HepG2 (cell line): ENCODE data around the gene SIMC1. TPM values are rescaled to one million over a fixed set of nuclear protein-coding genes. Genes with fewer than 3 reads are reported as not detected.
A peak's percentile ranks its signal among the peaks of the same experiment; 100 is the strongest.

Experiments used
- ASH2L ChIP-seq: fragments of 300-600, 200-600 bp; sonication (generic); IDR thresholded peaks from 2 replicates; pipeline ENCODE4 v1.7.0; 2017; ENCODE audit warnings: low read depth, mild to moderate bottlenecking, moderate library complexity, mixed read lengths, low read length; ENCODE audit not compliant: insufficient read length
- CBX2 ChIP-seq, 2 experiments: fragments of 200-600 bp in 1 of 2; sonication (generic); formaldehyde crosslinking in 1 of 2; IDR thresholded peaks; 2 replicates each; pipeline versions ENCODE4 v1.7.0 to v1.8.1; 2018 to 2022; ENCODE audit warnings: low read depth in 2 of 2, low read length in 1 of 2, mild to moderate bottlenecking in 1 of 2, missing genetic modification reagents in 1 of 2
- FOXP1 ChIP-seq, 2 experiments: fragments of 450-650 bp in 1 of 2; IDR thresholded peaks; 2 replicates each; pipeline ENCODE4 v1.6.1; 2017 to 2018; ENCODE audit warnings: antibody characterized with exemption in 1 of 2
- HDAC2 ChIP-seq: sonication (generic); formaldehyde crosslinking; IDR thresholded peaks from 2 replicates; pipeline ENCODE4 v1.4.0; 2020; ENCODE audit warnings: missing genetic modification reagents
- ISL2 ChIP-seq: sonication (generic); formaldehyde crosslinking; IDR thresholded peaks from 2 replicates; pipeline ENCODE4 v1.5.0; 2020; ENCODE audit warnings: missing genetic modification reagents
- KDM4B ChIP-seq: sonication (generic); formaldehyde crosslinking; IDR thresholded peaks from 2 replicates; pipeline ENCODE4 v1.4.0; 2020; ENCODE audit warnings: missing genetic modification reagents
- NCOA5 ChIP-seq: sonication (generic); formaldehyde crosslinking; IDR thresholded peaks from 2 replicates; pipeline ENCODE4 v1.4.0; 2020; ENCODE audit warnings: missing genetic modification reagents
- PAWR ChIP-seq: sonication (generic); formaldehyde crosslinking; IDR thresholded peaks from 2 replicates; pipeline ENCODE4 v1.4.0; 2020; ENCODE audit warnings: missing genetic modification reagents, mild to moderate bottlenecking, borderline replicate concordance
- PHF21A ChIP-seq: sonication (generic); formaldehyde crosslinking; IDR thresholded peaks from 2 replicates; pipeline ENCODE4 v1.5.0; 2020; ENCODE audit warnings: mild to moderate bottlenecking, missing genetic modification reagents
- PRMT3 ChIP-seq: sonication (generic); formaldehyde crosslinking; IDR thresholded peaks from 2 replicates; pipeline ENCODE4 v1.8.1; 2022; ENCODE audit warnings: low read depth, mild to moderate bottlenecking, moderate library complexity, missing genetic modification reagents, borderline replicate concordance
- RBFOX2 ChIP-seq: fragments of 200-400 bp; formaldehyde crosslinking; IDR thresholded peaks from 2 replicates; pipeline ENCODE4 v1.6.1; 2017; ENCODE audit warnings: low read depth, mild to moderate bottlenecking, low read length
- SOX5 ChIP-seq: IDR thresholded peaks from 2 replicates; pipeline ENCODE4 v1.6.1; 2016; ENCODE audit warnings: borderline replicate concordance
- ZNF331 ChIP-seq: sonication (generic); formaldehyde crosslinking; IDR thresholded peaks from 2 replicates; pipeline ENCODE4 v1.4.0; 2020; ENCODE audit warnings: missing genetic modification reagents
- ZNF44 ChIP-seq: sonication (generic); formaldehyde crosslinking; IDR thresholded peaks from 2 replicates; pipeline ENCODE4 v1.5.1; 2020; ENCODE audit warnings: mild to moderate bottlenecking, missing genetic modification reagents
- polyA plus RNA-seq, 8 experiments: library from polyadenylated mRNA; depleted of rRNA in 3 of 8; stranded (reverse) in 7 of 8; unstranded in 1 of 8; fragments of >200 nt; fragmentation: Illumina TruSeq in 4 of 8; extraction: Trizol in 4 of 8; gene quantifications; 2 replicates each; pipeline versions ENCODE4 v1.2.1 to v1.2.3, GENCODE V29; 2011 to 2016; ENCODE audit warnings: low read depth in 4 of 8, missing spikeins in 1 of 8, mixed read lengths in 1 of 8; ENCODE audit not compliant: insufficient read depth in 1 of 8
- total RNA-seq, 5 experiments: library from RNA; depleted of rRNA; stranded (reverse); fragments of >200 nt; fragmentation: Illumina TruSeq; extraction: Trizol; gene quantifications; 2 replicates each; pipeline ENCODE4 v1.2.3, GENCODE V29; 2016; ENCODE audit warnings: low read depth in 1 of 5
- TF ChIP-seq, protein P1 (sequence below): sonication (generic); formaldehyde crosslinking; IDR thresholded peaks from 2 replicates; pipeline ENCODE4 v1.4.0; 2020; ENCODE audit warnings: missing genetic modification reagents, mild to moderate bottlenecking, borderline replicate concordance
- TF ChIP-seq, protein P2 (sequence below): sonication (generic); formaldehyde crosslinking; IDR thresholded peaks from 2 replicates; pipeline ENCODE4 v1.5.1; 2020; ENCODE audit warnings: mild to moderate bottlenecking, missing genetic modification reagents
- TF ChIP-seq, protein P3 (sequence below): IDR thresholded peaks from 2 replicates; pipeline ENCODE4 v1.6.1; 2016; ENCODE audit warnings: low read depth, missing genetic modification reagents, missing compliant biosample characterization

The SIMC1 gene
- total and polyA plus RNA-seq, 2 of the 13 experiments (the other 11 are each of a cell fraction or from before 2014, with no cell fraction given): 5.4 to 6.8 TPM

DNA sequence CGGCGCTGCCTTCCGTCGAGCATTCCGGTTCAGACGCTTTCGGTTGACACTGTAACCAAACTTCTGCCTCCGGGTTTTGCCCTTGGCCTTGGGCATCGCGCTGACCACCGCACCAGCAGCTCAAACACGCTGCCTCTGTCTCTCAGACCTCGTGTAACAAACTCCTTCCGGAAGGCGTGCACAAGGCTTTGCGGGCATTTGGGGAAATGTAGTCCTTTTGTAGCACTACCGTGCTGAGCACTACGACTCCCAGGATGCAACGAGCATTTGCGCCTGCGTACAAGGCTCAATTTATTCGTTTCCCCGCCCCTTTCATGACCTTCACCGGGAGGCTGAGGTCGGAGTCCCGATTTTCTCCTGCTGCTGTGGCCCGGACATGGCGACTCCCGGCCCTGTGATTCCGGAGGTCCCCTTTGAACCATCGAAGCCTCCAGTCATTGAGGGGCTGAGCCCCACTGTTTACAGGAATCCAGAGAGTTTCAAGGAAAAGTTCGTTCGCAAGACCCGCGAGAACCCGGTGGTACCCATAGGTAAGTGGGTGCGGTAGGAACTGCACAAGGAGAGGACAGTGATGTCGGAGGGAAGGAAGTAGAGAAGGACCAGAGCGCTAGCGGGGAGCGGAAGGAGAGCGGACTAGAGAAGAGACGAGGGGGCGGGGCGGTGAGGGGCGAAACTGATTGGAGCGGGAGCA lies 150.4 kb downstream of the SIMC1 start, which contains the start of the genes HIGD2A and NOP16 (continued):
- TF ChIP-seq, protein P1, sequence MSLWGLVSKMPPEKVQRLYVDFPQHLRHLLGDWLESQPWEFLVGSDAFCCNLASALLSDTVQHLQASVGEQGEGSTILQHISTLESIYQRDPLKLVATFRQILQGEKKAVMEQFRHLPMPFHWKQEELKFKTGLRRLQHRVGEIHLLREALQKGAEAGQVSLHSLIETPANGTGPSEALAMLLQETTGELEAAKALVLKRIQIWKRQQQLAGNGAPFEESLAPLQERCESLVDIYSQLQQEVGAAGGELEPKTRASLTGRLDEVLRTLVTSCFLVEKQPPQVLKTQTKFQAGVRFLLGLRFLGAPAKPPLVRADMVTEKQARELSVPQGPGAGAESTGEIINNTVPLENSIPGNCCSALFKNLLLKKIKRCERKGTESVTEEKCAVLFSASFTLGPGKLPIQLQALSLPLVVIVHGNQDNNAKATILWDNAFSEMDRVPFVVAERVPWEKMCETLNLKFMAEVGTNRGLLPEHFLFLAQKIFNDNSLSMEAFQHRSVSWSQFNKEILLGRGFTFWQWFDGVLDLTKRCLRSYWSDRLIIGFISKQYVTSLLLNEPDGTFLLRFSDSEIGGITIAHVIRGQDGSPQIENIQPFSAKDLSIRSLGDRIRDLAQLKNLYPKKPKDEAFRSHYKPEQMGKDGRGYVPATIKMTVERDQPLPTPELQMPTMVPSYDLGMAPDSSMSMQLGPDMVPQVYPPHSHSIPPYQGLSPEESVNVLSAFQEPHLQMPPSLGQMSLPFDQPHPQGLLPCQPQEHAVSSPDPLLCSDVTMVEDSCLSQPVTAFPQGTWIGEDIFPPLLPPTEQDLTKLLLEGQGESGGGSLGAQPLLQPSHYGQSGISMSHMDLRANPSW (CRISPR knock-in tag): peak; percentile 94; the same call in 1 of the 2 replicates
- TF ChIP-seq PRMT3 (peak; percentile 72; the same call in 1 of the 2 replicates), HDAC2 (CRISPR knock-in tag) (peak; percentile 34; the same call in 1 of the 2 replicates), FOXP1 (IDR thresholded peaks at IDR 0.05) (no peak), FOXP1 (CRISPR knock-in tag; IDR thresholded peaks at IDR 0.05) (peak; percentile 43), ZNF331 (CRISPR knock-in tag) (peak; percentile 54), PAWR (CRISPR knock-in tag) (0 out of 2 replicates have a peak, but pooled peaks have one; percentile 85), ISL2 (CRISPR knock-in tag) (0 out of 2 replicates have a peak, but pooled peaks have one; percentile 20), RBFOX2 (peak; percentile 68), SOX5 (CRISPR knock-in tag) (peak; percentile 17; the same call in 1 of the 2 replicates), ZNF44 (CRISPR knock-in tag) (peak; percentile 70), CBX2 (IDR thresholded peaks at IDR 0.05; ENCODE audit: low read depth, low read length) (no peak), CBX2 (CRISPR knock-in tag; IDR thresholded peaks at IDR 0.05; ENCODE audit: low read depth) (no peak), ASH2L (peak; percentile 98), NCOA5 (no peak), PHF21A (CRISPR knock-in tag) (peak; percentile 87), KDM4B (CRISPR knock-in tag) (peak; percentile 64; the same call in 1 of the 2 replicates)
- TF ChIP-seq, protein P2, sequence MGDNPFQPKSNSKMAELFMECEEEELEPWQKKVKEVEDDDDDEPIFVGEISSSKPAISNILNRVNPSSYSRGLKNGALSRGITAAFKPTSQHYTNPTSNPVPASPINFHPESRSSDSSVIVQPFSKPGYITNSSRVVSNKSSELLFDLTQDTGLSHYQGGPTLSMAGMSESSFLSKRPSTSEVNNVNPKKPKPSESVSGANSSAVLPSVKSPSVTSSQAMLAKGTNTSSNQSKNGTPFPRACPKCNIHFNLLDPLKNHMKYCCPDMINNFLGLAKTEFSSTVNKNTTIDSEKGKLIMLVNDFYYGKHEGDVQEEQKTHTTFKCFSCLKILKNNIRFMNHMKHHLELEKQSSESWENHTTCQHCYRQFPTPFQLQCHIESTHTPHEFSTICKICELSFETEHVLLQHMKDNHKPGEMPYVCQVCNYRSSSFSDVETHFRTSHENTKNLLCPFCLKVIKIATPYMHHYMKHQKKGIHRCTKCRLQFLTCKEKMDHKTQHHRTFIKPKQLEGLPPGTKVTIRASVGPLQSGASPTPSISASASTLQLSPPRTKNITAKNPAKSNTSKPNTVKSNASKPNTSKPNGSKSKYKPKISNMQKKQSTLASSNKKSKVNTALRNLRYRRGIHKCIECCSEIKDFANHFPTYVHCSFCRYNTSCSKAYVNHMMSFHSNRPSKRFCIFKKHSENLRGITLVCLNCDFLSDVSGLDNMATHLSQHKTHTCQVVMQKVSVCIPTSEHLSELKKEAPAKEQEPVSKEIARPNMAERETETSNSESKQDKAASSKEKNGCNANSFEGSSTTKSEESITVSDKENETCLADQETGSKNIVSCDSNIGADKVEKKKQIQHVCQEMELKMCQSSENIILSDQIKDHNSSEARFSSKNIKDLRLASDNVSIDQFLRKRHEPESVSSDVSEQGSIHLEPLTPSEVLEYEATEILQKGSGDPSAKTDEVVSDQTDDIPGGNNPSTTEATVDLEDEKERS: peak; percentile 57; the same call in 1 of the 2 replicates
- TF ChIP-seq, protein P3, sequence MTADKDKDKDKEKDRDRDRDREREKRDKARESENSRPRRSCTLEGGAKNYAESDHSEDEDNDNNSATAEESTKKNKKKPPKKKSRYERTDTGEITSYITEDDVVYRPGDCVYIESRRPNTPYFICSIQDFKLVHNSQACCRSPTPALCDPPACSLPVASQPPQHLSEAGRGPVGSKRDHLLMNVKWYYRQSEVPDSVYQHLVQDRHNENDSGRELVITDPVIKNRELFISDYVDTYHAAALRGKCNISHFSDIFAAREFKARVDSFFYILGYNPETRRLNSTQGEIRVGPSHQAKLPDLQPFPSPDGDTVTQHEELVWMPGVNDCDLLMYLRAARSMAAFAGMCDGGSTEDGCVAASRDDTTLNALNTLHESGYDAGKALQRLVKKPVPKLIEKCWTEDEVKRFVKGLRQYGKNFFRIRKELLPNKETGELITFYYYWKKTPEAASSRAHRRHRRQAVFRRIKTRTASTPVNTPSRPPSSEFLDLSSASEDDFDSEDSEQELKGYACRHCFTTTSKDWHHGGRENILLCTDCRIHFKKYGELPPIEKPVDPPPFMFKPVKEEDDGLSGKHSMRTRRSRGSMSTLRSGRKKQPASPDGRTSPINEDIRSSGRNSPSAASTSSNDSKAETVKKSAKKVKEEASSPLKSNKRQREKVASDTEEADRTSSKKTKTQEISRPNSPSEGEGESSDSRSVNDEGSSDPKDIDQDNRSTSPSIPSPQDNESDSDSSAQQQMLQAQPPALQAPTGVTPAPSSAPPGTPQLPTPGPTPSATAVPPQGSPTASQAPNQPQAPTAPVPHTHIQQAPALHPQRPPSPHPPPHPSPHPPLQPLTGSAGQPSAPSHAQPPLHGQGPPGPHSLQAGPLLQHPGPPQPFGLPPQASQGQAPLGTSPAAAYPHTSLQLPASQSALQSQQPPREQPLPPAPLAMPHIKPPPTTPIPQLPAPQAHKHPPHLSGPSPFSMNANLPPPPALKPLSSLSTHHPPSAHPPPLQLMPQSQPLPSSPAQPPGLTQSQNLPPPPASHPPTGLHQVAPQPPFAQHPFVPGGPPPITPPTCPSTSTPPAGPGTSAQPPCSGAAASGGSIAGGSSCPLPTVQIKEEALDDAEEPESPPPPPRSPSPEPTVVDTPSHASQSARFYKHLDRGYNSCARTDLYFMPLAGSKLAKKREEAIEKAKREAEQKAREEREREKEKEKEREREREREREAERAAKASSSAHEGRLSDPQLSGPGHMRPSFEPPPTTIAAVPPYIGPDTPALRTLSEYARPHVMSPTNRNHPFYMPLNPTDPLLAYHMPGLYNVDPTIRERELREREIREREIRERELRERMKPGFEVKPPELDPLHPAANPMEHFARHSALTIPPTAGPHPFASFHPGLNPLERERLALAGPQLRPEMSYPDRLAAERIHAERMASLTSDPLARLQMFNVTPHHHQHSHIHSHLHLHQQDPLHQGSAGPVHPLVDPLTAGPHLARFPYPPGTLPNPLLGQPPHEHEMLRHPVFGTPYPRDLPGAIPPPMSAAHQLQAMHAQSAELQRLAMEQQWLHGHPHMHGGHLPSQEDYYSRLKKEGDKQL: 0 out of 2 replicates have a peak, but pooled peaks have one; percentile 6
